Mucosa of descending colon (tissue), 3 donors: ENCODE results near the gene ADARB1. TPM values are rescaled to one million over a fixed set of nuclear protein-coding genes. Genes with fewer than 3 reads are reported as not detected.

Experiments
- ATAC-seq: fragments of 200-7000 bp; cut with Tn5 transposase; one replicate; pipeline ENCODE4 v1.9.1; 2020; ENCODE audit warnings: mild to moderate bottlenecking, moderate library complexity
- DNase-seq, 3 donors: peaks; one replicate each; pipeline ENCODE4 v3.0.0-alpha.2; 2020
- H3K36me3 ChIP-seq: fragments of 200-600 bp; one replicate; pipeline ENCODE4 v1.8.0; 2021; ENCODE audit warnings: low read depth, mild to moderate bottlenecking
- H3K4me1 ChIP-seq: fragments of 200-600 bp; one replicate; pipeline ENCODE4 v1.8.0; 2021; ENCODE audit warnings: low read depth, mild to moderate bottlenecking
- H3K4me3 ChIP-seq: fragments of 200-600 bp; one replicate; pipeline ENCODE4 v1.8.0; 2021; ENCODE audit warnings: mild to moderate bottlenecking
- H3K9me3 ChIP-seq: fragments of 200-600 bp; one replicate; pipeline ENCODE4 v1.8.0; 2021; ENCODE audit warnings: mild to moderate bottlenecking
- CTCF ChIP-seq: fragments of 200-600 bp; IDR thresholded peaks from one replicate; pipeline ENCODE4 v1.8.0; 2022; ENCODE audit warnings: antibody characterized with exemption, mild to moderate bottlenecking
- intact Hi-C, 2 donors: fragments of 100-400 bp; cut with DNase I in 1 of 2; cut with micrococcal nuclease in 1 of 2; formaldehyde crosslinking; loops; one replicate each; pipeline versions ENCODE4 v1.11.0 to v1.11.1; 2022; cut with DNase I, micrococcal nuclease
- total RNA-seq, 3 donors: library from RNA; stranded (reverse); fragmentation: NEBNext Ultra II Directional in 2 of 3; extraction: Animal tissue kit (Norgen Biotek cat#: 25700) in 2 of 3; gene quantifications; one replicate each; pipeline versions ENCODE4 v1.2.1 to v1.2.4, GENCODE V29; 2021 to 2023
- donor health status: DM: no; HTN: no; CAD: no; lungs with moderate emphysema.
- donor health status: DM: no; HTN: no; CAD: no.
- donor health status: DM: no; HTN: yes; CAD: no.

ADARB1 gene
- total RNA-seq, 3 donors from 2014 or later, result 5.4 to 91.2 (median 8.8) TPM

- Histone ChIP-seq H3K4me1 (peaks cover 10% of the 10 kb centered on the region), H3K36me3 (no peaks in the 10 kb centered on the region), H3K4me3 (no peak overlapping the region), H3K9me3 (no peaks in the 10 kb centered on the region)
- DNase-seq (no peak), ATAC-seq (peak; percentile 17)
- TF ChIP-seq CTCF, result no peak
- intact Hi-C loops, result loop anchor here in 1 of 2 donors (5.0 kb wide), 1 partner anchor 187 kb away; no protein-coding TSS in a partner anchor
These were observed 60.1 kb downstream of the ADARB1 start for GRCh38 chr21:45134279-45135076.

GRCh38 chr21:45135122-45135521 is 60.7 kb downstream of the ADARB1 start:
- no peak overlapping the region for H3K4me3 ChIP-seq
- no peaks in the 10 kb centered on the region for H3K36me3 ChIP-seq
- intact Hi-C loops, result no loop called here
- H3K4me1 ChIP-seq, result peaks cover 4% of the 10 kb centered on the region
- H3K9me3 ChIP-seq, result no peaks in the 10 kb centered on the region
- DNase-seq, result no peak
- ATAC-seq, result no peak
- TF ChIP-seq CTCF, result no peak

GRCh38 chr21:45135868-45136267 is 61.5 kb downstream of the ADARB1 start:
- Histone ChIP-seq H3K36me3 (no peaks in the 10 kb centered on the region), H3K4me3 (no peak overlapping the region), H3K9me3 (no peaks in the 10 kb centered on the region), H3K4me1 (no peaks in the 10 kb centered on the region)
- TF ChIP-seq CTCF, result no peak
- intact Hi-C loops, result no loop called here
- ATAC-seq (no peak), DNase-seq (no peak)

- Histone ChIP-seq H3K9me3 (no peaks in the 10 kb centered on the region), H3K4me3 (no peak overlapping the region), H3K36me3 (no peaks in the 10 kb centered on the region), H3K4me1 (no peaks in the 10 kb centered on the region)
- DNase-seq (no peak), ATAC-seq (no peak)
- intact Hi-C loops, result no loop called here
- TF ChIP-seq CTCF, result no peak
These were observed 62.1 kb downstream of the ADARB1 start for GRCh38 chr21:45136500-45136899.

- H3K9me3 ChIP-seq, result no peaks in the 10 kb centered on the region
- TF ChIP-seq CTCF, result peak; percentile 46
- no peaks in the 10 kb centered on the region for H3K36me3 ChIP-seq
- ATAC-seq (peak; percentile 67), DNase-seq (peak in 2 of 3 donors; percentile 84 to 98)
- intact Hi-C loops, result no loop called here
- H3K4me1 ChIP-seq, result no peaks in the 10 kb centered on the region
- H3K4me3 ChIP-seq, result no peak overlapping the region
These were observed 62.7 kb downstream of the ADARB1 start for GRCh38 chr21:45136927-45137611.
